GM18519 (cell line): ENCODE data around the gene MOB3C.
"Not testable (repeated sequence)": the region's sequence is repeated elsewhere in the genome, so short reads cannot be mapped to it uniquely, and the experiment has no call there.

Experiments
- ATAC-seq: cut with Tn5 transposase; IDR thresholded peaks from one replicate; pipeline ENCODE4 v1.9.1; 2021; ENCODE audit warnings: mild to moderate bottlenecking, moderate library complexity; ENCODE audit not compliant: unreplicated experiment, low FRiP score

The MOB3C gene

DNA sequence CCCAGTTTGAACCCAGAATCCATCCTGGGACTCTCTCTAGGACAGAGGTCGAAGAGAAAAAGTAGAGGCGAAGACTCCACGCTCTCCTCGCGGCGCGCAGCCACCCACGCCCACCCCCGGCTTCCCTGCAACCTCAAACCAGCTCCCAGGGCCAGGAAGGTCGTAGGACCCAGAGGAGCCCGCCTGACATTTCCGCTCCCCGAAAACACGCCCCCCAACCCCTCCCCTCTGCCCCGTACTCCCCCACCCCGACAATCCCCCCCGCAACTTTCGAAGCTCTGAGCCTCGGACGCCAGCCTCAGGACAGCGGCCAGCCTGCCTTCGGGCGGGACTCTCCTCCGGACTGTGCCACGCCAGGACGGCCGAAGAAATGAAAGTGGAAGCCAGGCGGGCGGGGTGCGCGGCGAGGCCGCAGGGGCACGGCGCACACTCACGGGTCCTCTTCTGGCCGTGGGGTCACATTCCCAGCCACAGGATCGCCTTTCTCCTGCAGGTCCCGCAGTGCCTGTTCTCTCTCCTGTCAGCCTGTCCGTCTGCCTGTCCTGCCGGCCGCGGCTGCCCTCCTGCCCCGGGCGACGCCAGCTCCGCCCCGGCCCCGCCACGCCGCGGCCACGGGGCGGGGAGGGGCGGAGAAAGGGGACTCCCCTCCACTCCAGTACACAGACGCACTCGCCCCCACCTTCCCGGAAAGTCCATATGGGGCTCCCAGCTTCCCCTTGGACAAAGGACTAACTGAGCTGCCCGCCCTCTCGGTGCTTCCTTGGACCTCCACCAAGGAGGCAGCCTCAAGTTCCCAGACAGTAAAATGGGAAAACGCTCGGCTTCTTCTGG, at the start of gene MOB3C:
MOB3C (minus strand) TSS at position 535 of the 831 bp plus-strand sequence. CDS start 3,490 bp downstream, outside the sequence.
- no peak for ATAC-seq

DNA sequence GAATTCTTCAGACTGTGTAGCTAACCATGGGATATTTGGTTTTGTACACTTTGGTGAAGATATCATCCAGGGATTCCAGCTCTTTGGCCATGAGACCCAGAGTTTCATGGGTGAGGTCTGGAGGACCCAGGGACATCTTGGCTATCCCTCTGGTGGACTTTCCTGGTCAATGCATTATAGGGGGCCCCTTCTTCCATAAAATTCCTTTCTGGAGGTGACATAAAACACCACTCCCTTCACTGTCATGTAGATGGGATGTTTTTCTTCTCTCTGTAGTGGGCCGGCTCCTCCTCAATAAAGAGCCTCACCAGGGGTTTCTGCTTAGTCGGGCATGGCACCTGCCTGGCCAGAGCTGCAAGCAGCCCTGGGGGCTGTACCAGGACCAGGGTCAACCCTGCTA, 49.4 kb upstream of the MOB3C start:
- no peak for ATAC-seq

DNA sequence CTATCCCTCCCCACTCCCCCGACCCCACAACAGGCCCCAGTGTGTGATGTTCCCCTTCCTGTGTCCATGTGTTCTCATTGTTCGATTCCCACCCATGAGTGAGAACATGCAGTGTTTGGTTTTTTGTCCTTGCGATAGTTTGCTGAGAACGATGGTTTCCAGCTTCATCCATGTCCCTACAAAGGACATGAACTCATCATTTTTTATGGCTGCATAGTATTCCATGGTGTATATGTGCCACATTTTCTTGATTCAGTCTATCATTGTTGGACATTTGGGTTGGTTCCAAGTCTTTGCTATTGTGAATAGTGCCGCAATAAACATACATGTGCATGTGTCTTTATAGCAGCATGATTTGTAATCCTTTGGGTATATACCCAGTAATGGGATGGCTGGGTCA, 46.3 kb upstream of the MOB3C start:
- not testable (repeated sequence) for ATAC-seq

DNA sequence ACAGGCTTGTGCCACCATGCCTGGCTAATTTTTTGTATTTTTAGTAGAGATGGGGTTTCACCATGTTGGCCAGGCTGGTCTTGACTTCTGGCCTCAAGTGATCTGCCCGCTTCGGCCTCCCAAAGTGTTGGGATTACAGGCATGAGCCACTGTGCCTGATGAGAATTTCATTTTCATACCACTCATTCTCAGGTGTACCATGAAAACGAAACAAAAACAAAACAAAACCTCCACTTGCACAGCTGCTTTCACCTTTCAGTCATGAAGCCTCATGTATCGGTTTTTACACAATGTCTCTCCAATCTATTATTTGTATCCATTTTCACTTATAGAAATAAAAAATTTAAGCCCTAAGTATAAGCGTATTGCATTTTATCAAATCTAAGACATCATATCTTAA, 43.5 kb upstream of the MOB3C start:
- ATAC-seq = not testable (repeated sequence)

DNA sequence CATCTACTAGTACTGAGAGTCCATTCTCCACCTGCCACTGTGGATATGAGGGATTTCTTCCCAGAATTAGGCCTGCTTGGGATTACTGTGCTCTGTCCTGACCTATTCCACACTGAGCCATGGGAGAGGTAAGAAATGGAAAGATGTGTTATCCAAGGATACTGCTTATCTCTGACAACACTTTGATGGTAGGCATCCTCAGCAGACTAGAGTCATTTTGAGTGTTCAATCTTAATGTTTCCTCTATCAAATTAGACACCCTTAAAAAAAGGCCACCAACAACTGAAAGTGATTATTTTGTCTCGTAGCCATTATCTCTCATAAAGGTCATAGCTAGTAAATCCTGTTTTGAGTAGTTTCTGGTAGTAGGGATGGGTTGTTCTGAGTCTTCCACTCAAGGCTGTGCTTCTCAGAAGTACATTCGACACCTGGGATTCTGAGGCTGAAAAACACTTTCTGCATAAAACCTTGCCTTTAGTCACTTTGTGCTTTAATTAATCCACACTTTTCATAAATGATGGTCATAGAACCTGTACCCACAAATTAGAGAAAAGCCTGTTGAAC, 42.8 kb upstream of the MOB3C start:
- no peak for ATAC-seq

GRCh38 chr1:46657775-46658174, 41.2 kb upstream of the MOB3C start:
- ATAC-seq = no peak

GRCh38 chr1:46656643-46657042, 40.0 kb upstream of the MOB3C start:
- ATAC-seq = no peak

DNA sequence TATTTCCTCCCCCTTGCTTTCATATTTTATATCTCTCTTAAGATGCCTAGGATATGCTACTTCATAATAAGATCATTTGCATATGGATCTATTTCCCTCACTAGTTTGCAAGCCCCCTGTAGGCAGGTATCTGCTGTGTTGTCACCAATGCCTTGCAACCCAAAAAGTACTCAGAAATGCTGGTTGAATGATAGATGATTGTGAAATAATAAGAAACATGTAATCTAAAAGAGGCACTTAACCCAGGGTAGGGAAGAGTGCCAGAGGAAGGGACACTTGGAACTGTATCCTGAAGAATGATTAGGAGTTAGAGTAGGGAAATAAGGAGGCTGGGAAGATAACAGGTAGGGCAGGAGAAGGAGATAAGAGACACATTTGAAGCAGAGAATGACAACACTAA, 39.2 kb upstream of the MOB3C start:
- ATAC-seq = no peak

DNA sequence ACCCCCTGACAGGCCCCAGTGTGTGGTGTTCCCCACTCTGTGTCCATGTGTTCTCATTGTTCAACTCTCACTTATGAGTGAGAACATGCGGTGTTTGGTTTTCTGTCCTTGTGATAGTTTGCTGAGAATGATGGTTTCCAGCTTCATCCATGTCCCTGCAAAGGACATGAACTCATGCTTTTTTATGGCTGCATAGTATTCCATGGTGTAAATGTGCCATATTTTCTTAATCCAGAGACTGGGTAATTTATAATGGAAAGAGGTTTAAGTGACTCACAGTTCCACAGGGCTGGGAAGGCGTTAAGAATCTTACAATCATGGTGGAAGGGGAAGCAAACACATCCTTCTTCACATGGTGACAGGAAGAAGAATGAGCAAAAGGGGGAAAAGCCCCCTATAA, 38.1 kb upstream of the MOB3C start:
- not testable (repeated sequence) for ATAC-seq

DNA sequence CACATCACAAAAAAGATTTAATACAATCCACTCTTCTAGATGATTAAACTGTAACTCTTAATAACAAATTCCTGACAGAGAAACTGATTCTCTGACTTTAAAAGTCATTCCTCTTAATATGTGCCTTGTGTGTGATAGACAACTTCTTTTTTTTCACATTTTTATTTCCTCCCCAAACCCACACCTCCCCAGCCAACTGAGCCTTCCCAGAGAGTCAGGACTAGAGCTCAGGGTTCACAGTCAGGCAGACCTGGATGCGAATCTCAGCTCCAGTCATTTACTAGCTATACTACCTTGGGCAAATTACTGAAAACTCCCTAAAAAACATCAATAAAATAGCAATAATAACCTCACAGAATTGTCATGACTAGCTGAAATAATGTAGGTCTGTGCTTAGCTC, 37.4 kb upstream of the MOB3C start:
- ATAC-seq = no peak

GRCh38 chr1:46653405-46653958, 36.9 kb upstream of the MOB3C start:
- no peak for ATAC-seq

- no peak for ATAC-seq
These were observed 35.9 kb upstream of the MOB3C start for GRCh38 chr1:46652321-46653100.

- ATAC-seq = not testable (repeated sequence)
These were observed 34.5 kb upstream of the MOB3C start for GRCh38 chr1:46651152-46651551.

DNA sequence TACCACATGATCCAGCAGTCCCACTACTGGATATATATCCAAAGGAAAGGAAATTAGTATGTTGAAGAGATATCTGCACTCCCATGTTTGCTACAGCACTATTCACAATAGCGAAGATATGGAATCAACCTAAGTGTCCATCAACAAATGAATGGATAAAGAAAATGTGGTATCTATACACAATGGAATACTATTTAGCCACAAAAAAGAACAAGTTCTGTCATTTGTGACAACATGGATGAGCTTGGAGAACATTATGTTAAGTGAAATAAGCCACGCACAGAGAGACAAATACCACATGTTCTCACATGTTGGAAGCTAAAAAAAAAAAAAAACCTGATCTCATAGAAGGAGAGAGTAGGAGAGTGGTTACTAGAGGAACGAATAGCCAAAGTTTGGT, 33.9 kb upstream of the MOB3C start:
- ATAC-seq = no peak

- no peak for ATAC-seq
These were observed 33.2 kb upstream of the MOB3C start for GRCh38 chr1:46649764-46650163.

DNA sequence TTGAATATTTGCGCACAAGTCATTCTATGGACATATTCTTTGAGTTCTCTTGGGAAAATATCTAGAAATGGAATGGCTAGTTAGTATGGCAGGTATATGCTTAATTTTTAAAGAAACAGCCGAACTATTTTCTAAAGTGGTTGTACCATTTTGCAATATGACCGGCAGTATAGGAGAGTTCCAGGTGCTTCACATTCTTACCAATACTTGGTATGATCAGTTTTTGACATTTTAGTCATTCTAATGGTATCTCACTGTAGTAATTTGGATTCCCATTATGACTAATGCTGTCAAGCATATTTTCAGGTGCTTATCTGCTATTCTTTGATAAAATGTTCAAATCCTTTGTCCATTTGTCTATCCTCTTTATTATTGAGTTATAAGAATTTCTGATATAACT, 31.0 kb upstream of the MOB3C start:
- ATAC-seq = no peak

GRCh38 chr1:46646844-46647243, 30.2 kb upstream of the MOB3C start:
- ATAC-seq = no peak

DNA sequence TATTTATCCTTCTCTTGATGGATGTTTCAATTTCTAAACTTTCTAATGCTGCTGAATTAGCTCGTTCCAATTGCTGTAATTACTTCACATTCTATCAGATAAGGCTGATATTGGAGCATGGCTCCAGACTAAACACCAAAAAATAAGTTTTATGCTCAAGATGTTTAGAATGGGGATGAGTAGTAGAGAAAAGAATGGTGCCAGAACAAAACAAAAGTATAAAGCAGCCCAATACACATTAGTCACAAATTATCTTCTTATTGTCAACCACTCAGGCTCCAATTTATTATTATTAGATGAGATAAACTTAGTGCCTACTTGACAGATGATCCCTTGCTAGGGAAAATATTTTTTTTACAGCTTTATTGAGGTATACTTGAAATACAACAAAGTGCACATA, 29.7 kb upstream of the MOB3C start:
- ATAC-seq = no peak

- ATAC-seq = no peak
These were observed 29.2 kb upstream of the MOB3C start for GRCh38 chr1:46645815-46646214.

DNA sequence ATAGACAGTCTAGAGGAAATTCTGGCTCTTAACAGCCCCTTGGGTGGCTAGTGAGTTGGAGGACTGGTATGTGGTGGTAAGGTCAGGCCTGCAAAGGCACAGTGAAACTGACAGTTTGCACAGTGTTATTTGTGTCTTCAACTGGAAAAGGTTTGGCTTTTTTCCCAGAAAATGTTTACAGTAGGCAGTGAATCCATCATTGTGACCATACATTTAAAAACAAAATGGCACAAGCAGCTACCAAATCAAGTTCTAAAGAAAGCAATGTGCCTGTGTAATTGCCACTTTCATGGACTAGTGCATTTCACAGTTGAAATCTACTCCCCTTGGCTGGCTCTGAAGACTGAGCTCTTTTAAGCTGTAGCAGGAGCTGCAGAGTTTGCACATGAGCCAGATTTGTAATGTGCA, 26.8 kb upstream of the MOB3C start:
- ATAC-seq = no peak

GRCh38 chr1:46642115-46642680, 25.6 kb upstream of the MOB3C start:
- no peak for ATAC-seq
